Loucy (cell line): ENCODE measurements around the gene DCP2.

Experiments
- EZH2phosphoT487 ChIP-seq: fragments of 200-600 bp; IDR thresholded peaks from 2 replicates; pipeline ENCODE4 v1.6.1; 2018; ENCODE audit warnings: antibody characterized with exemption, mild to moderate bottlenecking, moderate library complexity, borderline replicate concordance
- TF ChIP-seq, protein P1 (sequence below): fragments of 200-600 bp; sonication (generic); conservative IDR thresholded peaks from 2 replicates; pipeline ENCODE4 v1.5.1; 2014; ENCODE audit warnings: mild to moderate bottlenecking, antibody characterized with exemption, low read length

DNA sequence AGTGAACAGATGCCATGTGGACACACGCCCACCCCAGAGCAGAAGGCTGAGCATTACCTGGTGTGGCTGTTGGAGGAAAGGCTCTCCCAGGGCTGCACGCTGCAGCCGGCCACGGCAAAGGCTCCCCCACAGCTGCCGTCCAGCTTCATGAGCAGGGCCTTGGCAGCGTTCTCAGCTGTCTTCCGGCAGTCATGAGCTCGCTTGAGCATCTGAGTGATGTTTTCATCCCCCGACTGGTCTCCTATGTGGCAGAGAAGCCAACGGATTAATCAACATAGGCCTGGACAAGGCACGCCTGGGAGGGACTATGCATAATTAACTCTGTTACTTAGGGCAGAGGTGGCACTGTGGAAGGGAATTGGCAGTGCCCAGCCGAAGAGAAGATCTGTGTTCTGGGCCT is 87.3 kb downstream of the DCP2 start:
- TF ChIP-seq, protein P1, sequence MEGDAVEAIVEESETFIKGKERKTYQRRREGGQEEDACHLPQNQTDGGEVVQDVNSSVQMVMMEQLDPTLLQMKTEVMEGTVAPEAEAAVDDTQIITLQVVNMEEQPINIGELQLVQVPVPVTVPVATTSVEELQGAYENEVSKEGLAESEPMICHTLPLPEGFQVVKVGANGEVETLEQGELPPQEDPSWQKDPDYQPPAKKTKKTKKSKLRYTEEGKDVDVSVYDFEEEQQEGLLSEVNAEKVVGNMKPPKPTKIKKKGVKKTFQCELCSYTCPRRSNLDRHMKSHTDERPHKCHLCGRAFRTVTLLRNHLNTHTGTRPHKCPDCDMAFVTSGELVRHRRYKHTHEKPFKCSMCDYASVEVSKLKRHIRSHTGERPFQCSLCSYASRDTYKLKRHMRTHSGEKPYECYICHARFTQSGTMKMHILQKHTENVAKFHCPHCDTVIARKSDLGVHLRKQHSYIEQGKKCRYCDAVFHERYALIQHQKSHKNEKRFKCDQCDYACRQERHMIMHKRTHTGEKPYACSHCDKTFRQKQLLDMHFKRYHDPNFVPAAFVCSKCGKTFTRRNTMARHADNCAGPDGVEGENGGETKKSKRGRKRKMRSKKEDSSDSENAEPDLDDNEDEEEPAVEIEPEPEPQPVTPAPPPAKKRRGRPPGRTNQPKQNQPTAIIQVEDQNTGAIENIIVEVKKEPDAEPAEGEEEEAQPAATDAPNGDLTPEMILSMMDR, result no peak
- no peak for TF ChIP-seq EZH2phosphoT487
